ENCODE results near the gene ZDHHC1. TPM values are rescaled to one million over a fixed set of nuclear protein-coding genes. Genes with fewer than 3 reads are reported as not detected.
"Not testable (repeated sequence)": the region's sequence is repeated elsewhere in the genome, so short reads cannot be mapped to it uniquely, and the experiment has no call there.

Gene ZDHHC1
- total RNA-seq, 1 donor from 2014 or later = 4.6 TPM

DNA sequence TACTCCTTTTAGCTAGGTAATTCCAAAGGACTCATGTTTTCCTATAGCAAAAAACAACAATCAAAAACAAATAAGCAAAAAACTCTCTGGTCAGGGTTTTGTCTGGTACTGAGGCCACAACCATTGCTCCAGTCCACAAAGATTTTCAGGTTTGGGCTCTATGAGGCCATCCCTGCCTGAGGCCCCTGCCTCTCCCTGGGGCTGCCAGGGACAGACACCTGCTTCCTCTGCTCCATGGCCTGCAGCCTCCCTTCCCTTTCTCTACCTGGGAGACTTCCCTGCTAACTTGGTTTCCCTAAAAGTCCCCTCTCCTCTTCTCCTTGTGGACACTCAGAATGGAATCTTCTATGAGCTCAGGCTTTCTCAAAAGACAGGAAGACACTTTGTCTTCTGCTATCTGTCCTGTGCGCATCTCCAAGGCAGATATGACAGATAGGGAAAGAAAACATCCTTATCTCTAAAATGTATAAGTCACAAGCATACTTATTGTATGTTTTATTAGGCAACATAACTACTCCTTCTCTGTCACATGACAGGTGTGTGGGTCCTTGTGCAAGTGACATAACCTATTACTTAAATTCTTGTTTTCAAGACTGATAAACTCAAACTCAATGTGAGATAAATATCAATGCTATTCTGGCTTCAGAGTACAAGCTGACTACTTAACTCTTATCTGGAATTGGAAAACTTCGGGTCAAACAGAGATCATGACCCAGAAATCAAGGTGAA is 1.2 kb upstream of the ZDHHC1 start:
- Mint-ChIP-seq H3K36me3 (ENCODE audit: unreplicated experiment) (no peaks in the 10 kb centered on the region), H3K27ac (ENCODE audit: unreplicated experiment) (no peak overlapping the region), H3K4me3 (ENCODE audit: unreplicated experiment) (no peak overlapping the region), H3K27me3 (ENCODE audit: unreplicated experiment) (peaks cover under 1% of the 10 kb centered on the region), H3K9me3 (ENCODE audit: unreplicated experiment) (peaks cover 5% of the 10 kb centered on the region), H3K4me1 (ENCODE audit: low read depth, unreplicated experiment) (peaks cover 5% of the 10 kb centered on the region)
- TF ChIP-seq, protein P1, sequence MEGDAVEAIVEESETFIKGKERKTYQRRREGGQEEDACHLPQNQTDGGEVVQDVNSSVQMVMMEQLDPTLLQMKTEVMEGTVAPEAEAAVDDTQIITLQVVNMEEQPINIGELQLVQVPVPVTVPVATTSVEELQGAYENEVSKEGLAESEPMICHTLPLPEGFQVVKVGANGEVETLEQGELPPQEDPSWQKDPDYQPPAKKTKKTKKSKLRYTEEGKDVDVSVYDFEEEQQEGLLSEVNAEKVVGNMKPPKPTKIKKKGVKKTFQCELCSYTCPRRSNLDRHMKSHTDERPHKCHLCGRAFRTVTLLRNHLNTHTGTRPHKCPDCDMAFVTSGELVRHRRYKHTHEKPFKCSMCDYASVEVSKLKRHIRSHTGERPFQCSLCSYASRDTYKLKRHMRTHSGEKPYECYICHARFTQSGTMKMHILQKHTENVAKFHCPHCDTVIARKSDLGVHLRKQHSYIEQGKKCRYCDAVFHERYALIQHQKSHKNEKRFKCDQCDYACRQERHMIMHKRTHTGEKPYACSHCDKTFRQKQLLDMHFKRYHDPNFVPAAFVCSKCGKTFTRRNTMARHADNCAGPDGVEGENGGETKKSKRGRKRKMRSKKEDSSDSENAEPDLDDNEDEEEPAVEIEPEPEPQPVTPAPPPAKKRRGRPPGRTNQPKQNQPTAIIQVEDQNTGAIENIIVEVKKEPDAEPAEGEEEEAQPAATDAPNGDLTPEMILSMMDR (IDR thresholded peaks at IDR 0.05; ENCODE audit: partially characterized antibody, unreplicated experiment) = no peak
- no peak for DNase-seq

DNA sequence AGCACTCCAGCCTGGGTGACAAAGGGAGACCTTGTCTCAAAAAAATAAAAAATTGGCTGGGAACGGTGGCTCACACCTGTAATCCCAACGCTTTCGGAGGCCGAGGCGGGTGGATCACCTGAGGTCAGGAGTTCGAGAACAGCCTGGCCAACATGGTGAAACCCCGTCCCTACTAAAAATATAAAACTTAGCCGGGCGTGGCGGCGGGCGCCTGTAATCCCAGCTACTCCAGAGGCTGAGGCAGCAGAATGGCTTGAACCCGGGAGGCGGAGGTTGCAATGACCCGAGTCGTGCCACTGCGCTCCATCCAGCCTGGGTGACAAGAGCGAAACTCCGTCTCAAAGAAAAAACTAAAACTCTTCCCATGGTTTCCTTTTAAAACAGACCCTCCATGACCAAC is 856 bp downstream of the ZDHHC1 start:
- H3K27me3 Mint-ChIP-seq (ENCODE audit: unreplicated experiment); H3K36me3 Mint-ChIP-seq (ENCODE audit: unreplicated experiment); H3K4me1 Mint-ChIP-seq (ENCODE audit: low read depth, unreplicated experiment); DNase-seq; H3K9me3 Mint-ChIP-seq (ENCODE audit: unreplicated experiment): not testable (repeated sequence)
- H3K4me3 Mint-ChIP-seq (ENCODE audit: unreplicated experiment) = peak overlapping the region; percentile 81
- peak overlapping the region; percentile 39 for H3K27ac Mint-ChIP-seq (ENCODE audit: unreplicated experiment)

DNA sequence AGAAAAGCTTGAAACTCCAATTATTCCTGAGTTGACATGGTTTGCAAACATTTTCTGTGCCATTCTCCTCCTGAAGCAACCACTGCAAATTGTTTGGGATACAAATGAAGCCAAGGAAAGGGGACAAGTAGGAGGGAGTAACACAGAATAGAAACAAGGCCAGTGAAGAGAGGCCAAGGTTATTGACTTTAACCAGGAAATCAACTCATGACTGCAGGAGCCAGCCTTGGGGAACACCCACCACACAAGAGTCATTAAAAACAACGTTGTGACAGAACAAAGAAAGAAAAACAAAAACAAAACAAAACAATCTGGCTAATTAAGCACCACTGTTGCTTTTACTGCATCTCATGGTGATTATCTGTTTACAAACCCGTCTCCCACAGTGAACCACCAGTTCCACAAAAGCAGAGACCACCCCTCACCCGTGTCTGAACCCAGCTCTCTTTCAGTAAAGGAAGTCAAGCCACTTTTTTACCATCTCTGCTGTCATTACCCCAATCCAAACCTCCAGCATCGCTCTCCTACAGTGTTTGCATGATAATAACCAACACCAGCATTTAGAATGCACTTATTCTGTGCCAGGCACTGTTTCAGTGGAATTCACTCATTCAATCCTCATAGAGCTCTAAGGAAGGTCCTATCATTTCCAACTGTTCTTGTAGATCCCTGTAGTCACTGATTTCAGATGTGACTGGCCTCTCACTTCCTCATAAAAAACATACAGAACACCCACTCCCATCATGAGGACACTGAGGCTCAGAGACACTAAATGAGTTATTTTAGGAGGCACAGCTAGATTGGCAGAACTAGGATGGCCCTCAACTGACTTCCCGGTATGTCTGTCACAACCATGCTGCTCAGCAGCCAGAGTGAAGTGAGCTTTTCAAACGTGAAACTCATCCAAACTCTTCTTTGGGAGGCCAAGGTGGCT is 2.0 kb downstream of the ZDHHC1 start:
- no peak for DNase-seq
- Mint-ChIP-seq H3K27me3 (ENCODE audit: unreplicated experiment) (no peaks in the 10 kb centered on the region), H3K27ac (ENCODE audit: unreplicated experiment) (peak overlapping the region; percentile 44), H3K4me3 (ENCODE audit: unreplicated experiment) (no peak overlapping the region), H3K9me3 (ENCODE audit: unreplicated experiment) (peaks cover 5% of the 10 kb centered on the region), H3K4me1 (ENCODE audit: low read depth, unreplicated experiment) (peaks cover 3% of the 10 kb centered on the region), H3K36me3 (ENCODE audit: unreplicated experiment) (no peaks in the 10 kb centered on the region)
- TF ChIP-seq, protein P1 (IDR thresholded peaks at IDR 0.05; ENCODE audit: partially characterized antibody, unreplicated experiment) = no peak

DNA sequence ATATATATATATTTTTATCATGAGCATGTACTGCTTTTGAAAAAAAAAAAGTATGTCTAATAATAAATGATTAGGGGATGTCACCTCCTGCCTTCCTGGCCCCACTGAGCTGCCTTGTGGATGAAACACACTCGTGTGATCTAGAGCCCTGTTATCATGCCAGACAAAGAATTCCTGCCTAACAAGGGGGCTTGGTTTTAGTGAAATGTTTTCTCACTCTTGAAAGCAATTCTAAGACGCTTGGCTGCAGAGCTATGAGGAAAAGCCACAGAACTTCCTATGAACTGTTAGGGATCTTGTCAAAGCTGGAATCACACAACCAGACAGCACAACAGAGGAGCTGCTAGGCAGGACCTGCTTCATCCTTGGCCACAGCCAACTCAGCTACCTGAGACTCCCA is 4.0 kb downstream of the ZDHHC1 start:
- Mint-ChIP-seq H3K27ac (ENCODE audit: unreplicated experiment) (no peak overlapping the region), H3K4me1 (ENCODE audit: low read depth, unreplicated experiment) (peaks cover 5% of the 10 kb centered on the region), H3K27me3 (ENCODE audit: unreplicated experiment) (peaks cover 2% of the 10 kb centered on the region), H3K4me3 (ENCODE audit: unreplicated experiment) (no peak overlapping the region), H3K36me3 (ENCODE audit: unreplicated experiment) (no peaks in the 10 kb centered on the region), H3K9me3 (ENCODE audit: unreplicated experiment) (peaks cover 5% of the 10 kb centered on the region)
- TF ChIP-seq, protein P1 (IDR thresholded peaks at IDR 0.05; ENCODE audit: partially characterized antibody, unreplicated experiment) = no peak
- DNase-seq = no peak

DNA sequence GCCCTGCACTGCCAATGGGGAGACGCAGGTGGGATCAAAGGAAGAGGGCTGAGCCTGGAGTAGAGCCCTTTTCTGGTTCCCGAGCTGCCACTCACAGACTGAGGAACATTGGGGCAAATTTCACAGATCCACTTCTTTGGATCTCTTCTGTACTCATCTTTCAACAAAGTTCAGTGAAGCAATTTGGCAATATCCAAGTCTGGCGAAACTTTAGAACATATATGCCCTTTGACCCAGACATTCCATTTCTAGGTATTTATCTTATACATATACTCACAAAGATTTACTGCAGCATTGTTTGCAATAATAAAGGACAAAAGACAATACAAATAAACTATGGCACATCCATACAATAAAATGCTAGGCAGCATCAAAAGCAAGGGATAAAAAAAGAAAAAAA is 4.9 kb downstream of the ZDHHC1 start:
- TF ChIP-seq, protein P1 (IDR thresholded peaks at IDR 0.05; ENCODE audit: partially characterized antibody, unreplicated experiment) = no peak
- no peak overlapping the region for H3K4me3 Mint-ChIP-seq (ENCODE audit: unreplicated experiment)
- peaks cover 2% of the 10 kb centered on the region for H3K9me3 Mint-ChIP-seq (ENCODE audit: unreplicated experiment)
- peaks cover 2% of the 10 kb centered on the region for H3K27me3 Mint-ChIP-seq (ENCODE audit: unreplicated experiment)
- no peak overlapping the region for H3K27ac Mint-ChIP-seq (ENCODE audit: unreplicated experiment)
- no peaks in the 10 kb centered on the region for H3K36me3 Mint-ChIP-seq (ENCODE audit: unreplicated experiment)
- H3K4me1 Mint-ChIP-seq (ENCODE audit: low read depth, unreplicated experiment) = peaks cover 2% of the 10 kb centered on the region
- DNase-seq = no peak
